ENCODE data around the gene ENPP1. TPM values are rescaled to one million over a fixed set of nuclear protein-coding genes. Genes with fewer than 3 reads are reported as not detected.
A peak's percentile ranks its signal among the peaks of the same experiment; 100 is the strongest.

Gene ENPP1
- total and polyA plus RNA-seq, 2 experiments from 2014 or later: 34.2 to 53.7 TPM

GRCh38 chr6:131765804-131766135 lies 42.0 kb upstream of the ENPP1 start:
- TF ChIP-seq EZH2phosphoT487 (IDR thresholded peaks at IDR 0.05; ENCODE audit: insufficient read depth, low read depth) (no peak), EZH2 (IDR thresholded peaks at IDR 0.05; ENCODE audit: insufficient read depth, poor library complexity, severe bottlenecking) (no peak)
- Histone ChIP-seq H3K4me3 (peak overlapping the region; percentile 37), H3K27me3 (replicated peaks; ENCODE audit: insufficient read depth) (no peaks in the 10 kb centered on the region), H3K4me1 (ENCODE audit: insufficient read depth) (peaks cover 64% of the 10 kb centered on the region), H2AFZ (peak overlapping the region; percentile 36), H3K36me3 (ENCODE audit: low read depth) (no peaks in the 10 kb centered on the region), H4K20me1 (ENCODE audit: insufficient read depth) (no peaks in the 10 kb centered on the region), H3K4me2 (ENCODE audit: unreplicated experiment) (peak overlapping the region; percentile 73), H3K9me2 (ENCODE audit: insufficient read depth) (no peaks in the 10 kb centered on the region), H3K9ac (peak overlapping the region; percentile 31), H3K9me3 (ENCODE audit: low read depth) (no peaks in the 10 kb centered on the region), H3K79me2 (ENCODE audit: insufficient read depth) (no peaks in the 10 kb centered on the region), H3K27ac (peak overlapping the region; percentile 76), H3F3A (ENCODE audit: insufficient read depth) (peaks cover 56% of the 10 kb centered on the region)
- peak; percentile 59 for DNase-seq
- 29 to 30% methylated on average over 4 of the region's 4 CpGs for WGBS, 2 experiments (ENCODE audit: low coverage in 1 of 2, low lambda C conversion rate in 2 of 2, missing lambda C conversion rate in 2 of 2)
- in situ Hi-C loops (cut with MboI): no loop called here

- H3K4me3 ChIP-seq: no peak overlapping the region
- no peaks in the 10 kb centered on the region for H3K9me3 ChIP-seq (ENCODE audit: low read depth)
- no peak overlapping the region for H3K9ac ChIP-seq
- peaks cover 47% of the 10 kb centered on the region for H3F3A ChIP-seq (ENCODE audit: insufficient read depth)
- peaks cover 56% of the 10 kb centered on the region for H3K4me1 ChIP-seq (ENCODE audit: insufficient read depth)
- TF ChIP-seq EZH2phosphoT487 (IDR thresholded peaks at IDR 0.05; ENCODE audit: insufficient read depth, low read depth): no peak
- no peak for TF ChIP-seq EZH2 (IDR thresholded peaks at IDR 0.05; ENCODE audit: insufficient read depth, poor library complexity, severe bottlenecking)
- no peaks in the 10 kb centered on the region for H3K36me3 ChIP-seq (ENCODE audit: low read depth)
- no peak overlapping the region for H3K27ac ChIP-seq
- H2AFZ ChIP-seq: no peak overlapping the region
- H3K9me2 ChIP-seq (ENCODE audit: insufficient read depth): no peaks in the 10 kb centered on the region
- no peak for DNase-seq
- in situ Hi-C loops (cut with MboI): no loop called here
- 67 to 74% methylated on average over 2 of the region's 2 CpGs for WGBS, 2 experiments (ENCODE audit: low coverage in 1 of 2, low lambda C conversion rate in 2 of 2, missing lambda C conversion rate in 2 of 2)
- no peak overlapping the region for H3K4me2 ChIP-seq (ENCODE audit: unreplicated experiment)
- no peaks in the 10 kb centered on the region for H3K27me3 ChIP-seq (replicated peaks; ENCODE audit: insufficient read depth)
- no peaks in the 10 kb centered on the region for H4K20me1 ChIP-seq (ENCODE audit: insufficient read depth)
- H3K79me2 ChIP-seq (ENCODE audit: insufficient read depth): no peaks in the 10 kb centered on the region
These were observed 41.2 kb upstream of the ENPP1 start for GRCh38 chr6:131766631-131767030.

GRCh38 chr6:131768964-131769363 lies 38.9 kb upstream of the ENPP1 start:
- peaks cover 32% of the 10 kb centered on the region for H3F3A ChIP-seq (ENCODE audit: insufficient read depth)
- no peak overlapping the region for H3K9ac ChIP-seq
- H3K4me1 ChIP-seq (ENCODE audit: insufficient read depth): peaks cover 32% of the 10 kb centered on the region
- H3K9me3 ChIP-seq (ENCODE audit: low read depth): no peaks in the 10 kb centered on the region
- no peaks in the 10 kb centered on the region for H3K27me3 ChIP-seq (replicated peaks; ENCODE audit: insufficient read depth)
- TF ChIP-seq EZH2phosphoT487 (IDR thresholded peaks at IDR 0.05; ENCODE audit: insufficient read depth, low read depth): no peak
- TF ChIP-seq EZH2 (IDR thresholded peaks at IDR 0.05; ENCODE audit: insufficient read depth, poor library complexity, severe bottlenecking): no peak
- no peak overlapping the region for H3K4me2 ChIP-seq (ENCODE audit: unreplicated experiment)
- no peaks in the 10 kb centered on the region for H3K79me2 ChIP-seq (ENCODE audit: insufficient read depth)
- H4K20me1 ChIP-seq (ENCODE audit: insufficient read depth): no peaks in the 10 kb centered on the region
- DNase-seq: no peak
- WGBS, 2 experiments (ENCODE audit: low coverage in 1 of 2, low lambda C conversion rate in 2 of 2, missing lambda C conversion rate in 2 of 2): 100% methylated on average over 1 of the region's 1 CpG
- in situ Hi-C loops (cut with MboI): no loop called here
- H3K36me3 ChIP-seq (ENCODE audit: low read depth): no peaks in the 10 kb centered on the region
- H3K4me3 ChIP-seq: no peak overlapping the region
- H3K9me2 ChIP-seq (ENCODE audit: insufficient read depth): no peaks in the 10 kb centered on the region
- H2AFZ ChIP-seq: no peak overlapping the region
- no peak overlapping the region for H3K27ac ChIP-seq

GRCh38 chr6:131769385-131770141 lies 38.3 kb upstream of the ENPP1 start:
- Histone ChIP-seq H3K4me2 (ENCODE audit: unreplicated experiment) (no peak overlapping the region), H3K9ac (no peak overlapping the region), H3K27me3 (replicated peaks; ENCODE audit: insufficient read depth) (no peaks in the 10 kb centered on the region), H3K4me1 (ENCODE audit: insufficient read depth) (peaks cover 26% of the 10 kb centered on the region), H3F3A (ENCODE audit: insufficient read depth) (peaks cover 26% of the 10 kb centered on the region), H4K20me1 (ENCODE audit: insufficient read depth) (no peaks in the 10 kb centered on the region), H3K4me3 (no peak overlapping the region), H3K9me3 (ENCODE audit: low read depth) (no peaks in the 10 kb centered on the region), H3K27ac (no peak overlapping the region), H3K9me2 (ENCODE audit: insufficient read depth) (no peaks in the 10 kb centered on the region), H3K36me3 (ENCODE audit: low read depth) (no peaks in the 10 kb centered on the region), H2AFZ (no peak overlapping the region), H3K79me2 (ENCODE audit: insufficient read depth) (no peaks in the 10 kb centered on the region)
- in situ Hi-C loops (cut with MboI): no loop called here
- TF ChIP-seq EZH2phosphoT487 (IDR thresholded peaks at IDR 0.05; ENCODE audit: insufficient read depth, low read depth): no peak
- no peak for TF ChIP-seq EZH2 (IDR thresholded peaks at IDR 0.05; ENCODE audit: insufficient read depth, poor library complexity, severe bottlenecking)
- no peak for DNase-seq
- WGBS, 2 experiments (ENCODE audit: low coverage in 1 of 2, low lambda C conversion rate in 2 of 2, missing lambda C conversion rate in 2 of 2): 93 to 95% methylated on average over 15 of the region's 15 CpGs
